ENCODE results near the gene IQGAP2.

Gene IQGAP2

GRCh38 chr5:76723266-76723665, 320.2 kb downstream of the IQGAP2 start:
- H3K79me2 ChIP-seq (ENCODE audit: control insufficient read depth, insufficient read depth, low read length, poor library complexity): no peaks in the 10 kb centered on the region
- no peak overlapping the region for H3K27ac ChIP-seq (ENCODE audit: low read depth, low read length)
- H3K36me3 ChIP-seq (ENCODE audit: control insufficient read depth in 1 of 2, insufficient read depth in 2 of 2, low read length in 2 of 2): no peaks in the 10 kb centered on the region
- H3K23ac ChIP-seq (ENCODE audit: low read length): no peak overlapping the region
- no peak overlapping the region for H3K14ac ChIP-seq (ENCODE audit: low read length)
- H2AFZ ChIP-seq (ENCODE audit: insufficient read depth, low read length, poor library complexity): no peak overlapping the region
- no peak overlapping the region for H4K8ac ChIP-seq (ENCODE audit: low read depth, low read length)
- WGBS (ENCODE audit: extremely low coverage, insufficient coverage, insufficient read length): no CpG with 5 or more reads among the region's 1 CpG
- H2BK120ac ChIP-seq (ENCODE audit: insufficient read depth, low read length, poor library complexity): no peak overlapping the region
- H3K9ac ChIP-seq (ENCODE audit: low read length): no peak overlapping the region
- no peaks in the 10 kb centered on the region for H3K27me3 ChIP-seq (ENCODE audit: insufficient read depth, low read length)
- no peak overlapping the region for H2BK12ac ChIP-seq (ENCODE audit: low read length)
- H3K18ac ChIP-seq (ENCODE audit: low read length): no peak overlapping the region
- H3K4ac ChIP-seq (ENCODE audit: low read depth, low read length): no peak overlapping the region
- H4K91ac ChIP-seq (ENCODE audit: low read depth, low read length): no peak overlapping the region
- H2BK5ac ChIP-seq (ENCODE audit: low read depth, low read length, poor library complexity): no peak overlapping the region
- no peak overlapping the region for H3K4me2 ChIP-seq (ENCODE audit: low read length)
- no peak for DNase-seq
- H3K4me1 ChIP-seq (ENCODE audit: control insufficient read depth in 1 of 2, insufficient read depth in 2 of 2, low read length in 2 of 2): no peaks in the 10 kb centered on the region
- H3K9me3 ChIP-seq (ENCODE audit: insufficient read depth, low read depth, low read length): no peaks in the 10 kb centered on the region
- no peak overlapping the region for H2AK5ac ChIP-seq (ENCODE audit: low read length)
- no peaks in the 10 kb centered on the region for H3K79me1 ChIP-seq (ENCODE audit: low read length)
- no peak overlapping the region for H4K12ac ChIP-seq (ENCODE audit: low read depth, low read length)
- H3K4me3 ChIP-seq (ENCODE audit: low read depth, low read length): no peak overlapping the region

GRCh38 chr5:76723906-76724305, 320.8 kb downstream of the IQGAP2 start:
- Histone ChIP-seq H2BK12ac (ENCODE audit: low read length) (no peak overlapping the region), H3K27ac (ENCODE audit: low read depth, low read length) (no peak overlapping the region), H3K36me3 (ENCODE audit: control insufficient read depth in 1 of 2, insufficient read depth in 2 of 2, low read length in 2 of 2) (no peaks in the 10 kb centered on the region), H3K27me3 (ENCODE audit: insufficient read depth, low read length) (no peaks in the 10 kb centered on the region), H4K8ac (ENCODE audit: low read depth, low read length) (no peak overlapping the region), H2AK5ac (ENCODE audit: low read length) (no peak overlapping the region), H2BK120ac (ENCODE audit: insufficient read depth, low read length, poor library complexity) (no peak overlapping the region), H3K23ac (ENCODE audit: low read length) (no peak overlapping the region), H3K4me1 (ENCODE audit: control insufficient read depth in 1 of 2, insufficient read depth in 2 of 2, low read length in 2 of 2) (no peaks in the 10 kb centered on the region), H3K14ac (ENCODE audit: low read length) (no peak overlapping the region), H3K79me2 (ENCODE audit: control insufficient read depth, insufficient read depth, low read length, poor library complexity) (no peaks in the 10 kb centered on the region), H4K12ac (ENCODE audit: low read depth, low read length) (no peak overlapping the region), H3K9me3 (ENCODE audit: insufficient read depth, low read depth, low read length) (no peaks in the 10 kb centered on the region), H2AFZ (ENCODE audit: insufficient read depth, low read length, poor library complexity) (no peak overlapping the region), H3K4me2 (ENCODE audit: low read length) (no peak overlapping the region), H3K4ac (ENCODE audit: low read depth, low read length) (no peak overlapping the region), H3K79me1 (ENCODE audit: low read length) (no peaks in the 10 kb centered on the region), H2BK5ac (ENCODE audit: low read depth, low read length, poor library complexity) (no peak overlapping the region), H3K18ac (ENCODE audit: low read length) (no peak overlapping the region), H3K9ac (ENCODE audit: low read length) (no peak overlapping the region), H4K91ac (ENCODE audit: low read depth, low read length) (no peak overlapping the region), H3K4me3 (ENCODE audit: low read depth, low read length) (no peak overlapping the region)
- WGBS (ENCODE audit: extremely low coverage, insufficient coverage, insufficient read length): no CpG with 5 or more reads among the region's 1 CpG
- no peak for DNase-seq

- H2AFZ ChIP-seq (ENCODE audit: insufficient read depth, low read length, poor library complexity): no peak overlapping the region
- H4K91ac ChIP-seq (ENCODE audit: low read depth, low read length): no peak overlapping the region
- H3K27ac ChIP-seq (ENCODE audit: low read depth, low read length): no peak overlapping the region
- H3K4ac ChIP-seq (ENCODE audit: low read depth, low read length): no peak overlapping the region
- H3K79me2 ChIP-seq (ENCODE audit: control insufficient read depth, insufficient read depth, low read length, poor library complexity): no peaks in the 10 kb centered on the region
- no CpG with 5 or more reads among the region's 4 CpGs for WGBS (ENCODE audit: extremely low coverage, insufficient coverage, insufficient read length)
- H3K9me3 ChIP-seq (ENCODE audit: insufficient read depth, low read depth, low read length): no peaks in the 10 kb centered on the region
- H2BK12ac ChIP-seq (ENCODE audit: low read length): no peak overlapping the region
- no peak overlapping the region for H2BK120ac ChIP-seq (ENCODE audit: insufficient read depth, low read length, poor library complexity)
- no peak overlapping the region for H4K12ac ChIP-seq (ENCODE audit: low read depth, low read length)
- no peaks in the 10 kb centered on the region for H3K27me3 ChIP-seq (ENCODE audit: insufficient read depth, low read length)
- H3K23ac ChIP-seq (ENCODE audit: low read length): no peak overlapping the region
- H3K14ac ChIP-seq (ENCODE audit: low read length): no peak overlapping the region
- no peak overlapping the region for H2BK5ac ChIP-seq (ENCODE audit: low read depth, low read length, poor library complexity)
- no peak overlapping the region for H3K18ac ChIP-seq (ENCODE audit: low read length)
- H3K9ac ChIP-seq (ENCODE audit: low read length): no peak overlapping the region
- no peak overlapping the region for H4K8ac ChIP-seq (ENCODE audit: low read depth, low read length)
- H3K4me3 ChIP-seq (ENCODE audit: low read depth, low read length): no peak overlapping the region
- H3K36me3 ChIP-seq (ENCODE audit: control insufficient read depth in 1 of 2, insufficient read depth in 2 of 2, low read length in 2 of 2): no peaks in the 10 kb centered on the region
- H3K4me2 ChIP-seq (ENCODE audit: low read length): no peak overlapping the region
- no peak for DNase-seq
- H2AK5ac ChIP-seq (ENCODE audit: low read length): no peak overlapping the region
- H3K79me1 ChIP-seq (ENCODE audit: low read length): no peaks in the 10 kb centered on the region
- H3K4me1 ChIP-seq (ENCODE audit: control insufficient read depth in 1 of 2, insufficient read depth in 2 of 2, low read length in 2 of 2): no peaks in the 10 kb centered on the region
Measured at GRCh38 chr5:76724871-76725270, 321.8 kb downstream of the IQGAP2 start.

GRCh38 chr5:76728965-76729364, 325.9 kb downstream of the IQGAP2 start:
- Histone ChIP-seq H2BK5ac (ENCODE audit: low read depth, low read length, poor library complexity) (no peak overlapping the region), H2BK12ac (ENCODE audit: low read length) (no peak overlapping the region), H3K4me1 (ENCODE audit: control insufficient read depth in 1 of 2, insufficient read depth in 2 of 2, low read length in 2 of 2) (no peaks in the 10 kb centered on the region), H3K36me3 (ENCODE audit: control insufficient read depth in 1 of 2, insufficient read depth in 2 of 2, low read length in 2 of 2) (no peaks in the 10 kb centered on the region), H3K79me1 (ENCODE audit: low read length) (no peaks in the 10 kb centered on the region), H3K4me2 (ENCODE audit: low read length) (no peak overlapping the region), H2AK5ac (ENCODE audit: low read length) (no peak overlapping the region), H4K8ac (ENCODE audit: low read depth, low read length) (no peak overlapping the region), H3K79me2 (ENCODE audit: control insufficient read depth, insufficient read depth, low read length, poor library complexity) (no peaks in the 10 kb centered on the region), H3K14ac (ENCODE audit: low read length) (no peak overlapping the region), H3K4me3 (ENCODE audit: low read depth, low read length) (no peak overlapping the region), H4K12ac (ENCODE audit: low read depth, low read length) (no peak overlapping the region), H3K27ac (ENCODE audit: low read depth, low read length) (no peak overlapping the region), H4K91ac (ENCODE audit: low read depth, low read length) (no peak overlapping the region), H3K27me3 (ENCODE audit: insufficient read depth, low read length) (no peaks in the 10 kb centered on the region), H2BK120ac (ENCODE audit: insufficient read depth, low read length, poor library complexity) (no peak overlapping the region), H3K18ac (ENCODE audit: low read length) (no peak overlapping the region), H3K9me3 (ENCODE audit: insufficient read depth, low read depth, low read length) (no peaks in the 10 kb centered on the region), H2AFZ (ENCODE audit: insufficient read depth, low read length, poor library complexity) (no peak overlapping the region), H3K23ac (ENCODE audit: low read length) (no peak overlapping the region), H3K4ac (ENCODE audit: low read depth, low read length) (no peak overlapping the region), H3K9ac (ENCODE audit: low read length) (no peak overlapping the region)
- DNase-seq: no peak
- no CpG with 5 or more reads among the region's 4 CpGs for WGBS (ENCODE audit: extremely low coverage, insufficient coverage, insufficient read length)

All from trophoblast cell (in vitro differentiated cells and primary cell).